CD4-positive, alpha-beta T cell treated with Interleukin-12 subunit alpha and Interleukin-12 subunit beta, for 1 hour (primary cell): ENCODE measurements around the gene DPP6.

ENCODE experiments used
- DNase-seq: peaks from one replicate; pipeline ENCODE4 v3.0.0-alpha.2; 2020

The DPP6 gene

GRCh38 chr7:154744256-154744860 is 692.2 kb downstream of the DPP6 start:
- DNase-seq = no peak

GRCh38 chr7:154744861-154745258 is 692.7 kb downstream of the DPP6 start:
- no peak for DNase-seq

GRCh38 chr7:154746571-154747360 is 694.6 kb downstream of the DPP6 start:
- DNase-seq = no peak

GRCh38 chr7:154748089-154748786 is 696.0 kb downstream of the DPP6 start:
- no peak for DNase-seq

GRCh38 chr7:154750353-154750801 is 698.2 kb downstream of the DPP6 start:
- no peak for DNase-seq

GRCh38 chr7:154753226-154753625 is 701.0 kb downstream of the DPP6 start:
- DNase-seq = no peak

- no peak for DNase-seq
Measured at GRCh38 chr7:154757756-154758155, 705.6 kb downstream of the DPP6 start.

- DNase-seq = no peak
Measured at GRCh38 chr7:154759989-154760388, 707.8 kb downstream of the DPP6 start.

- DNase-seq = no peak
Measured at GRCh38 chr7:154765118-154765517, 712.9 kb downstream of the DPP6 start.

GRCh38 chr7:154767142-154767541 is 714.9 kb downstream of the DPP6 start:
- no peak for DNase-seq

GRCh38 chr7:154767821-154768415 is 715.7 kb downstream of the DPP6 start:
- no peak for DNase-seq

- no peak for DNase-seq
Measured at GRCh38 chr7:154769001-154769400, 716.8 kb downstream of the DPP6 start.

- no peak for DNase-seq
Measured at GRCh38 chr7:154769527-154769926, 717.3 kb downstream of the DPP6 start.

GRCh38 chr7:154770361-154770760 is 718.2 kb downstream of the DPP6 start:
- no peak for DNase-seq

- no peak for DNase-seq
Measured at GRCh38 chr7:154770962-154771361, 718.8 kb downstream of the DPP6 start.

- DNase-seq = no peak
Measured at GRCh38 chr7:154774303-154774969, 722.2 kb downstream of the DPP6 start.

GRCh38 chr7:154775681-154776080 is 723.5 kb downstream of the DPP6 start:
- no peak for DNase-seq

- DNase-seq = no peak
Measured at GRCh38 chr7:154776350-154776749, 724.2 kb downstream of the DPP6 start.

- no peak for DNase-seq
Measured at GRCh38 chr7:154777023-154777422, 724.8 kb downstream of the DPP6 start.

GRCh38 chr7:154777489-154777888 is 725.3 kb downstream of the DPP6 start:
- DNase-seq = no peak

GRCh38 chr7:154777908-154778307 is 725.7 kb downstream of the DPP6 start:
- DNase-seq = no peak

GRCh38 chr7:154781369-154782303 is 729.4 kb downstream of the DPP6 start:
- DNase-seq = no peak
